SIG-M5 (cell line): ENCODE measurements around the gene SCFD2.
"Not testable (repeated sequence)": the region's sequence is repeated elsewhere in the genome, so short reads cannot be mapped to it uniquely, and the experiment has no call there.

Experiments
- DNase-seq: peaks from one replicate; lab custom pipeline; 2025; lab: John Stamatoyannopoulos, UW

SCFD2 gene

GRCh38 chr4:52853351-52853750 lies 512.5 kb downstream of the SCFD2 start:
- no peak for DNase-seq

GRCh38 chr4:52852711-52853110 lies 513.1 kb downstream of the SCFD2 start:
- DNase-seq: no peak

GRCh38 chr4:52852041-52852440 lies 513.8 kb downstream of the SCFD2 start:
- no peak for DNase-seq

GRCh38 chr4:52850406-52851124 lies 515.3 kb downstream of the SCFD2 start:
- DNase-seq: no peak

- no peak for DNase-seq
Observed at GRCh38 chr4:52848254-52848653, 517.6 kb downstream of the SCFD2 start.

GRCh38 chr4:52846502-52846901 lies 519.4 kb downstream of the SCFD2 start:
- DNase-seq: no peak

- DNase-seq: no peak
Observed at GRCh38 chr4:52844596-52844995, 521.3 kb downstream of the SCFD2 start.

GRCh38 chr4:52843958-52844357 lies 521.9 kb downstream of the SCFD2 start:
- DNase-seq: no peak

GRCh38 chr4:52843351-52843750 lies 522.5 kb downstream of the SCFD2 start:
- no peak for DNase-seq

GRCh38 chr4:52842792-52843191 lies 523.1 kb downstream of the SCFD2 start:
- no peak for DNase-seq

GRCh38 chr4:52841682-52842456 lies 524.0 kb downstream of the SCFD2 start:
- no peak for DNase-seq

GRCh38 chr4:52840531-52841370 lies 525.1 kb downstream of the SCFD2 start:
- DNase-seq: no peak

- DNase-seq: no peak
Observed at GRCh38 chr4:52838729-52839586, 526.9 kb downstream of the SCFD2 start.

GRCh38 chr4:52837716-52838558 lies 527.9 kb downstream of the SCFD2 start:
- DNase-seq: no peak

GRCh38 chr4:52836678-52837077 lies 529.2 kb downstream of the SCFD2 start:
- DNase-seq: no peak

- DNase-seq: no peak
Observed at GRCh38 chr4:52836120-52836519, 529.7 kb downstream of the SCFD2 start.

- DNase-seq: not testable (repeated sequence)
Observed at GRCh38 chr4:52834641-52835456, 531.0 kb downstream of the SCFD2 start.

- no peak for DNase-seq
Observed at GRCh38 chr4:52833941-52834525, 531.8 kb downstream of the SCFD2 start.

- DNase-seq: no peak
Observed at GRCh38 chr4:52825460-52826090, 540.3 kb downstream of the SCFD2 start.
